ENCODE results near the gene NEUROG3.

NEUROG3 gene

DNA sequence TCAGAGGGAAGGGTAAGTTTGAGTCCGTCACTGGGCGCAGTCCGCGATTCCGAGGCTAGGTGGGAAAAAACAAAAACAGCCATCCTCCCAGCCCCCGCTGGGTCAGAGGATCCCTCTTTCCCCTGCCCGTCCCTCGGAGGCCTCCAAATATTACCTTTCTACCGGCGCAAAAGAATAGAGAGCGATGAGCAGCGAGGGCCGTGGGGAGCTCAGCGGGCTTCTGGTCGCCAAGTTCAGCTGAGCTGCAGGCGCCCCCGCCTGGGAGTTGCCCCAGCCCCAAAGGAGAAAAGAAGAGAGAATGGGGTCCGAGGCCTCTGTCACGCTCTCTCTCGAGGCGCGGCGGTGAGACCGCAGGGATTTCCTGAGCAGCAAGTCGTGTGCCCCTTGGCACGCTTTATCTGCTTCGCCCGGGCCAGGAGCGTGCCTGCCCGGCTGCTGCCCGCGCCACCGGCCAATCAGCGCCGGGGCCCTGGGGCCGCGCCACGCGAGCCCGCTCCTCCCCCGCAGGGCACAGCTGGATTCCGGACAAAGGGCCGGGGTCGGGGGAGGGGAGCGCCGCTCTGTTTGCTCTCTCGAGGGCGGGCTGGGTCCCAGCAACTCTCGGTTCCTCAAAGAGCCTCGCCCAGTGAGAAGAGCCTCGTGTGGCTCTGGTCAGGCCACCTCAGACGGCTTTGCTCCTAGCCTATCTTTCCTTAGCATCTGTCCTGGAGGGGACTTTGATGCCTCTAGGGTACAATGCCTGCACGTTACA is at the start of gene NEUROG3:
Gene NEUROG3 (minus strand): TSS at position 367 of the 751 bp plus-strand sequence. CDS start 379 bp downstream, outside the sequence.
- no peak for DNase-seq

- no peak for DNase-seq
Measured at GRCh38 chr10:69620625-69621024, 47.4 kb upstream of the NEUROG3 start.

GRCh38 chr10:69619626-69620025 is 46.4 kb upstream of the NEUROG3 start:
- DNase-seq, result no peak

DNA sequence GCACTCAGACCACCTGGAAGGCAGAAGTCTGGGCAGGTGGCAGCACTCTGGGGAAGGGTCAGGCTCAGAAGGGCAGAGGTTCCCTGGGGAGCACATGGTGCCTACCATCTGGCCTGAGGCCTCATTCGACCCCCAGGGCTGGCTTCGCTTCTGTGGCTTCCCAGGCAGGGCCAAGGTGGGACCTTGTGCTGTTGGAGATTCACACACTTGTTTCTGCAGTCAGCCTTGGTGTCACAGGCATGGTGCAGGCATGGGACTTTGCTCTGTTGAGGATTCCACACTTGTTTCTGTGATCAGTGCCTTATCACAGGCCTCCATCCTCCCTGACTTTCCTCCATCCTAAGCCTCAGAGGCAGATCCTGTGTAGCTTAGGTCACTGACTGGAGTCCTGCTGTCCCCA is 45.5 kb upstream of the NEUROG3 start:
- DNase-seq, result no peak

DNA sequence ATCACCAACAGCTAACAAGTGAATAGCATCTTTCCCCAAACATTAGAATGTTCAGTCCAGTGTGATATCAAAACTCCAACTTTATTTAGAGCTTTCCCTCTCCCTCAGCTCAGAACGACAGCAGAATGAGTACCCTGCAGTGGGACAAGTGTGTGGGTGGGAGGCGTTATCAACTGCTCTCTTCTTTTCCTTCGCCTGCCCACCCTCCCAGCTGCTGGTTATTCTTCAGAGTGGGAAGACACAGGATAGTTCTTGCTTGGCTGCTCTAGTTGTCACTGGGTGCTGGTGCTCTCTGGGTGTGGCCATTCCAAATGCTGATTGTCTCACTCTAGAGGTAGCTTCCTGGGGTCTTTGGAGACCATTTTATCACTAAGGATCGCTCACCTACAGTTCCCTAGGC is 43.1 kb upstream of the NEUROG3 start:
- DNase-seq, result no peak

GRCh38 chr10:69614130-69614529 is 40.9 kb upstream of the NEUROG3 start:
- no peak for DNase-seq

DNA sequence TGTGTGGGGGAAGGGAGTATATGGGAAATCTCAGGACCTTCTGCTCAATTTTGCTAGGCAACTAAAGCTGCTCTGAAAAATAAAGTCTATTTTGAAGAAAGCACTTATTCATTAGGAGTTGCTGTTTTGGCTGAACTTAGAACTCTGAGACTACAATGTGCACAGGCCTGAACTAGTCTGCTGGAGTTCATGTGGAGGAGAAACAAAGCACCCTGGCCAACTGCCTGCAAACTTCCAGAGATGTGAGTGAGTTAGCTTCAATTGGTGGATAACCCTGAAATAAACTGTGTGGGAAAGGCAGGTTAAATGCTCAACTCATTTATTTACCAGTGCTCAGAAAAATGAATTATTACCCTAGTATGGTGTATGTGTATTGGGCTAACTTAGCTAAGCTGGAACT is 39.5 kb upstream of the NEUROG3 start:
- no peak for DNase-seq

DNA sequence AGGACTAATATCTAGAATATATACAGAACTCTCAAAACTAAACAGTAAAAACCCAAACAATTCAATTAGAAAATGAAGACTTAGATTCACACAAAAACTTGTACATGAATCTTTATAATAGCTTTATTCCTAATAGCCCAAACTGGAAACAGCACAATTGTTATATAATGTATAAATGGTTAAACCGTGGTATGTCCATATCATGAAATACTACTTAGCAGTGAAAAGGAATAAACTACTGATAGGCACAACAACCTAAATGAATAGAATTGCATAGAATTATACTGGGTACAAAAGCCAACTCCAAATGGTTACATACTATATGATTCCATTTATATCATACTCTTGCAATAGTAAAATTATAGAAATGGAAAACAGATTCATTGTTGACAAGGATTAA is 35.9 kb upstream of the NEUROG3 start:
- DNase-seq, result no peak

GRCh38 chr10:69600761-69601330 is 27.6 kb upstream of the NEUROG3 start:
- no peak for DNase-seq

- no peak for DNase-seq
Measured at GRCh38 chr10:69588358-69588757, 15.1 kb upstream of the NEUROG3 start.

DNA sequence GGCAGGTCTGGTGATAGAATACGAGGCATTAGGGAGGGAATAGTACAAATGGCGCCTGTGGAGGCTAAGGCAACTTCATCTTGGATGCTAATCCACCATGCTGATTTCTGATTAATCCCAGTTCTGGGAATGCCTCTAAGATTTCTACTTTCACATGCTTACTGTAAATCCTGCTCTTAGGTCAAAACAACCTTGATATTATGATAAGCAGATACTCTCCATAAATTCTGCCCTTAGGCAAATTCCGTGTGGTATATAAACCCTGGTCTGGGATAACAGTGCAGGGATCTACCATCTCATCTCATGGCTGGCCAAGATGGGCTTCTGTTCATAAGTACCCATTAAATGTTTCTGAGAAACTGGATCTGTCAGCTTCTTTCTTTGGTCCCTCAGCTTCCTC is 11.4 kb upstream of the NEUROG3 start:
- DNase-seq, result no peak

DNA sequence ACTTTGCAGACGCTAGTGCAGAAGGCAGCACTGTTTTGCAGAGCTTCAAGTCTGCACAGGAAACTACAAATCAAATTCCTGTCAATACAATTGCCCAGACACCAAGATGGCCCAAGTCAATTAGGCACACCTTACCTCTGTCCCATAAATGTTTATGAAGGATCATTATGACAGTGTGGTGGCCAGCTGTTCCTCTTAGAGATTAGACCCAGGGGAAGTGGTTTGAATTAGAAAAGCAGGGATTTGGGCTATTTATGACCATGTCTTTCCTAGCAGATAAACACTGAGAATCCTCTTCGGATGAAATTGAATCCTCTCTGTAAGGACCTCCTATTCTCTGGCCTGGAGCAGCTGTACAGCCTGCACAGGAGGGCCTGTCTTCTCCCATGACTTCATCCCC is 9.9 kb upstream of the NEUROG3 start:
- DNase-seq, result no peak

DNA sequence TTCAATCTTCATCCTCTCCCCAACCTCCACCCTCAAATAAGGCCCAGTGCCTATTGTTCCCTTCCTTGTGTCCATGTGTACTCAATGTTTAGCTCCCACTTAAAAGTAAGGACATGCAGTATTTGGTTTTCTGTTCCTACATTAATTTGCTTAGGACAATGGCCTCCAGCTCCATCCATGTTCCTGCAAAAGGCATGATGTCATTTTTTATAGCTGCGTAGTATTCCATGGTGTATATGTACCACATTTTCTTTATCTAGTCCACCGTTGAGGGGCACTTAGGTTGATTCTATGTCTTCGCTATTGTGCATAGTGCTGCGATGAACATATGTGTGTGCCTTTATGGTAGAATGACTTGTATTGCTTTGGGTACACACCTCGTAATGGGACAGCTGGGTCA is 7.2 kb upstream of the NEUROG3 start:
- DNase-seq, result no peak

DNA sequence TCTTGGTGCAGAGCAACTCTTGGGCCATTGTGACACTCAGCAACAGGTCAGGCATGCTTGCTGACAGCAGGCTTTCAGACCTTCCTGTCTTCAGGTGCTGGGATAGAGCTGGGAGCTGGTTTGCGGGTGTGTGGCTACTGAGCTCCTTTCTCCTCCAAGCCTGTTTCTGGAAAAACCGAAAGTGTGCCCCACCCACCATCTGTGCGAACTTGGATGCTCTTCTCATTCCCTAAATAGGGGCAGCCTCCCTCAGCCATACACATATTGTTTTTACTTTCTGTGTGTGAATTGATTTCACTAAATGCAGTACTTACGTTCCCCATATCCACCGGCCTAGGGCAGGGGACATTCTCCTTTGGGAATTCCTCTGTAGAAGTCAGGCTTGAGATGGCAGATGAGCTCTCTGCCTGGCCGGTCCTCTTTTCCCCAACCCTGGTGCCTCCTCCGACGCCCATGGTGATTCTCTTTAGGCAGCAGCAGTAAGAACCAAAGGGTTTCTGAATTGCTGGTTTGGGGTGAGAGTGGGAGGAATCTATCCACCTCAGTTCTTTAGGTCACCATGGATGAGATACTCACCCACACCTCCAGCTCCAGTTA is 6.3 kb upstream of the NEUROG3 start:
- DNase-seq, result no peak

DNA sequence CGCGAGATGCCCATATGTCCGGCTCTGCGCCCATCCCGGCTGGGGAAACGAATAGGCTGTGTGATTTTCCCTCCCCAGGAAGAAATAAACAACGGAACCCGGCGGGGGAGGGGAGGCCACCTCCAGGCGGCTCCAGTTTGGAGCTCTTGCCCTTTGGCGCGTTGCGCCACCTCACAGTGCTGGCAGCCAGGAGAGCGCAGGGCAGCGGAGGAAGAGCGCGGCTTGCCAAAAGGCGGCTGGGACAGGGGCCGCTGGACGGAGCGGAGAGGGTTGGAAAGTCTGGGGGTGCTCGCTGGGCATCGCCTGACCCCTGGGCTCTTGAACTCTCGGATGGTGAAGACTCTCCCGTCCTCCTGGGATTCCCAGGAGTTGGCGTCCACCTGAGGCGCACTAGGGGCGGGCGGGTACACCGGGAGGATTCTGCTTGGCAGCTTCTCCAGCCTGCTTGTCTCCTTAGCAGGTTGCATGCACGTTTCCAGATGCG is 5.3 kb upstream of the NEUROG3 start:
- no peak for DNase-seq

- DNase-seq, result no peak
Measured at GRCh38 chr10:69577268-69578232, 4.3 kb upstream of the NEUROG3 start.

DNA sequence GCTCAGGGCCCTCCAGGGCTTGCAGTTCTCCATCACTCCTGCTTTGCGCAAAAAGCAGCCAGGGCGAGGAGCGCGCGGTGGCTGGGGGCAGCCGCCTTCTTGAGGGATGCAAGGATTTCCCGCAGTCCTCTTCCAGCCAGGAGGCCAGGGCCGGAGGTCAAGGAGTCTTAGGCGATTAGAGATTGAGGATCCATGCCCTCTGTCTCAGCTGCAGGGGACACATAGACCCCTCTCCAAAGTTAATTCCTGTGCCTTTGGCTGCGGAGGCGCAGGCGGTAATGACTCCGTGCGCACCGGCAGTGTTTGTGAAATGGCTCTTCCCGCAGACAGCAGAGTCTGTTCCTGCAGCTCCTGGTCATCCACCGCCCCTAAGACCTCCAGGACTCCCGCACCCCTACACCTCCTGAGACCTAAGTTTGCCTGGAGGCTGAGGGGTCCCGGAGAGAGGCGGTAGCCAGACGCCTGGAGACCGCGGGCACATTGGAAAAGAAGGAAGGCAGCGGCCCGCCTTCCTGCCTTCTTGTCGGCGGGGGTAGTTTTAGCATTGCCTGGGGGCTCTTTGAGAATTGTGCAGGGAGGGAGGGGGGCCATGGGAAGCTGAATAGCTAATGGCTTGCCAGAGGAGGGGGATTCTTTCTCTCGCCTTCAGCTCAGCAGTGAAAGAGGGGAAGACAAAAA is 3.3 kb upstream of the NEUROG3 start:
- DNase-seq, result no peak

DNA sequence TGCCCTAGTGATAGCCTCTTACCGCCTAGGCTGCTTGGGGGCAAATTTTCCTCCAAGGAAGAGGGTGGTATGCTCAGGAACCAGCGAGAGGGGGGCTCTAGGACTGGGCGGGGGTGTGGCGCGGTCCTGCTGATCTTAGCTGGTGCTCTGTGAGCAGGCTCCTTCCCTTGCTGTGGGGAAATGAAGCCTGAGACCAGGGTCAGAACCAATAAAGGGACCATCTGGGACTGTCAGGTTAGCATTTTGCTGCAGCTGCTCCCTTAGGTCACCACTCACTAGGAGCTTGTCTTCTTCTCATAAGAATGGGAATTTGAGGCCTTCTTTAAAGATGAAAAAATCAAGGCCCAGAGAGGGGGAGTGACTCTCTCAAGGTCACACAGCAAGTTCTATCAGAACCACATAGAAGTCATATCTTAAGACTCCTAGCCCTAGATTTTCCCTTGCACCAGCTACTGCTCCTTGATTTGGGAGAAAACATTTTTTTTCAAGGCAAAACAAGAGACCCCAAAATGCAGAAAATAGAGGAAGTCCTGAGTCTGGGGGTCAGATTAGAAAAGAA is 2.0 kb upstream of the NEUROG3 start:
- DNase-seq, result no peak

- peak; percentile 49 for DNase-seq
Measured at GRCh38 chr10:69574571-69574978, 1.4 kb upstream of the NEUROG3 start.

DNA sequence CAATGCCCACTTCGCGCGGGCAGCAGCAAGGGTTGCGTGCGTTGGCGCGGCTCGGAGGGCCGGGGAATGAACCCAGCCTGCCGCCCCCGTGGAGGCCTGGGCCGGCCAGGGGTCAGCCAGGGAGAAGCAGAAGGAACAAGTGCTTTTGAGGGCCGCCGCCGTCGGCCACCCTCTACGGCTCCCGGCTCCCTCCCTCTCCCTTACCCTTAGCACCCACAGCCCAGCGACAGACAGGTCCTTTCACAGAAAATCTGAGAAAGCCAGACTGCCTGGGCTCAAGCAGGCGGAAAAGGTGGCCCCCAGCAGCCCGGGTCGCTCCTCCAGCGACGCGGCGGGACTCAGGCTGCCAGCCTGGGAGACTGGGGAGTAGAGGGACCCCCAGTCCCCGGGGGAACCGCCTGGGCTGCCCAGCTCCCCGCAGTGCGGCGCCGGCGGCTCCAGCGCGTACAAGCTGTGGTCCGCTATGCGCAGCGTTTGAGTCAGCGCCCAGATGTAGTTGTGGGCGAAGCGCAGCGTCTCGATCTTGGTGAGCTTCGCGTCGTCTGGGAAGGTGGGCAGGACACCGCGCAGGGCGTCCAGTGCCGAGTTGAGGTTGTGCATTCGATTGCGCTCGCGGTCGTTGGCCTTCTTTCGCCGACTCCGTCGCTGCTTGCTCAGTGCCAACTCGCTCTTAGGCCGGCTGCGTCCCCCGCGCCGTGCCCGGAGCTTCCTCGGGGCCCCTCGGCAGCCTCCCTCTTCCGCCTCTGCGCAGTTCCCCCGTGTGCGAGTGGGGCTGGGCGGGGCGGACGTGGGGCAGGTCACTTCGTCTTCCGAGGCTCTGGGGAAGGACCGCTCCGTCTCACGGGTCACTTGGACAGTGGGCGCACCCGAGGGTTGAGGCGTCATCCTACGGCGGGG is 815 bp downstream of the NEUROG3 start:
- no peak for DNase-seq

- DNase-seq, result no peak
Measured at GRCh38 chr10:69571618-69572158, 1.5 kb downstream of the NEUROG3 start.
